Measurements from ENCODE around the gene PERM1. TPM values are rescaled to one million over a fixed set of nuclear protein-coding genes. Genes with fewer than 3 reads are reported as not detected.

PERM1 gene
- total and polyA plus RNA-seq, 2 donors (not counting 1 experiment from before 2014, with no cell fraction given) = 0.03 to 0.17 TPM

DNA sequence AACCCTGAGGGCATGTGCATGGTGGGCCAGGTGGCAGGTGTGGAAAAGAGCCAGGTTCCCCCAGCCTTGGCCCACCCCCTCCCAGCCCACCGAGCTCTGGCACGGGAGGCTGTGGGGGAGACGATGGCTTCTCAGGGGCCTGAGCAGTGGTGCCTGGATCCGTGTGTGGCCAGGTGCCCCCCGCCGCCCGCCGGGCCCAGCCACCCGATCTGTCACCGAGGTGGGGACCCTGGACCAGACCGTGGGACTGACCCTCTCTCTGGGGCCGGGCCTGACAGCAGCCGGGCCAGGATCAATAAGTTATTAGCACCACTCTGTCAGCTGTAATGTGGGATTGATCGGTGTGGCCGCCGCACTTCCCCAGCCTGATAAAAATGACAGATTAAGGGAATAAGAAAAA lies 44.4 kb downstream of the PERM1 start:
- H3K27ac ChIP-seq (ENCODE audit: insufficient read depth, low read length) = no peak overlapping the region
- no peaks in the 10 kb centered on the region for H3K79me2 ChIP-seq (ENCODE audit: control insufficient read depth, insufficient read depth, low read length)
- H4K20me1 ChIP-seq (ENCODE audit: control insufficient read depth, extremely low read depth, insufficient read depth, low read length) = no peaks in the 10 kb centered on the region
- H3K4me1 ChIP-seq (ENCODE audit: control insufficient read depth, extremely low read depth, insufficient read depth, low read length) = peaks cover 8% of the 10 kb centered on the region
- no peaks in the 10 kb centered on the region for H3K36me3 ChIP-seq (ENCODE audit: control insufficient read depth, insufficient read depth, low read length)
- no peaks in the 10 kb centered on the region for H3K9me3 ChIP-seq (ENCODE audit: control insufficient read depth, insufficient read depth, low read depth, low read length)
- DNase-seq (ENCODE audit: low read depth in 2 of 2) = no peak
- no peak overlapping the region for H2AFZ ChIP-seq (ENCODE audit: low read length)
- peaks cover 6% of the 10 kb centered on the region for H3K27me3 ChIP-seq (ENCODE audit: control insufficient read depth, insufficient read depth, low read length)
- no peak overlapping the region for H3K9ac ChIP-seq (ENCODE audit: insufficient read depth, low read length)
- H3K4me2 ChIP-seq (ENCODE audit: extremely low read depth, insufficient read depth, low read length) = no peak overlapping the region
- TF ChIP-seq, protein P1, sequence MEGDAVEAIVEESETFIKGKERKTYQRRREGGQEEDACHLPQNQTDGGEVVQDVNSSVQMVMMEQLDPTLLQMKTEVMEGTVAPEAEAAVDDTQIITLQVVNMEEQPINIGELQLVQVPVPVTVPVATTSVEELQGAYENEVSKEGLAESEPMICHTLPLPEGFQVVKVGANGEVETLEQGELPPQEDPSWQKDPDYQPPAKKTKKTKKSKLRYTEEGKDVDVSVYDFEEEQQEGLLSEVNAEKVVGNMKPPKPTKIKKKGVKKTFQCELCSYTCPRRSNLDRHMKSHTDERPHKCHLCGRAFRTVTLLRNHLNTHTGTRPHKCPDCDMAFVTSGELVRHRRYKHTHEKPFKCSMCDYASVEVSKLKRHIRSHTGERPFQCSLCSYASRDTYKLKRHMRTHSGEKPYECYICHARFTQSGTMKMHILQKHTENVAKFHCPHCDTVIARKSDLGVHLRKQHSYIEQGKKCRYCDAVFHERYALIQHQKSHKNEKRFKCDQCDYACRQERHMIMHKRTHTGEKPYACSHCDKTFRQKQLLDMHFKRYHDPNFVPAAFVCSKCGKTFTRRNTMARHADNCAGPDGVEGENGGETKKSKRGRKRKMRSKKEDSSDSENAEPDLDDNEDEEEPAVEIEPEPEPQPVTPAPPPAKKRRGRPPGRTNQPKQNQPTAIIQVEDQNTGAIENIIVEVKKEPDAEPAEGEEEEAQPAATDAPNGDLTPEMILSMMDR (conservative IDR thresholded peaks at IDR 0.05 in 1 of 2, IDR thresholded peaks at IDR 0.05 in 1 of 2; ENCODE audit: low read depth in 1 of 2, low read length in 2 of 2) = no peak
- TF ChIP-seq EZH2 (IDR thresholded peaks at IDR 0.05; ENCODE audit: low read length, missing control alignments) = no peak
- no peak overlapping the region for H3K4me3 ChIP-seq (replicated peaks in 1 of 4; ENCODE audit: control extremely low read depth in 1 of 4, insufficient read depth in 1 of 4, low read depth in 3 of 4, low read length in 4 of 4)

- Histone ChIP-seq H2AFZ (ENCODE audit: low read length) (no peak overlapping the region), H3K4me3 (replicated peaks in 1 of 4; ENCODE audit: control extremely low read depth in 1 of 4, insufficient read depth in 1 of 4, low read depth in 3 of 4, low read length in 4 of 4) (no peak overlapping the region), H3K4me1 (ENCODE audit: control insufficient read depth, extremely low read depth, insufficient read depth, low read length) (peaks cover 8% of the 10 kb centered on the region), H3K4me2 (ENCODE audit: extremely low read depth, insufficient read depth, low read length) (no peak overlapping the region), H3K9me3 (ENCODE audit: control insufficient read depth, insufficient read depth, low read depth, low read length) (no peaks in the 10 kb centered on the region), H3K79me2 (ENCODE audit: control insufficient read depth, insufficient read depth, low read length) (no peaks in the 10 kb centered on the region), H3K27me3 (ENCODE audit: control insufficient read depth, insufficient read depth, low read length) (peaks cover 7% of the 10 kb centered on the region), H4K20me1 (ENCODE audit: control insufficient read depth, extremely low read depth, insufficient read depth, low read length) (no peaks in the 10 kb centered on the region), H3K9ac (ENCODE audit: insufficient read depth, low read length) (no peak overlapping the region), H3K27ac (ENCODE audit: insufficient read depth, low read length) (no peak overlapping the region), H3K36me3 (ENCODE audit: control insufficient read depth, insufficient read depth, low read length) (no peaks in the 10 kb centered on the region)
- TF ChIP-seq, protein P1 (conservative IDR thresholded peaks at IDR 0.05 in 1 of 2, IDR thresholded peaks at IDR 0.05 in 1 of 2; ENCODE audit: low read depth in 1 of 2, low read length in 2 of 2) = no peak
- no peak for TF ChIP-seq EZH2 (IDR thresholded peaks at IDR 0.05; ENCODE audit: low read length, missing control alignments)
- no peak for DNase-seq (ENCODE audit: low read depth in 2 of 2)
Measured at GRCh38 chr1:936348-937264, 45.3 kb downstream of the PERM1 start.

DNA sequence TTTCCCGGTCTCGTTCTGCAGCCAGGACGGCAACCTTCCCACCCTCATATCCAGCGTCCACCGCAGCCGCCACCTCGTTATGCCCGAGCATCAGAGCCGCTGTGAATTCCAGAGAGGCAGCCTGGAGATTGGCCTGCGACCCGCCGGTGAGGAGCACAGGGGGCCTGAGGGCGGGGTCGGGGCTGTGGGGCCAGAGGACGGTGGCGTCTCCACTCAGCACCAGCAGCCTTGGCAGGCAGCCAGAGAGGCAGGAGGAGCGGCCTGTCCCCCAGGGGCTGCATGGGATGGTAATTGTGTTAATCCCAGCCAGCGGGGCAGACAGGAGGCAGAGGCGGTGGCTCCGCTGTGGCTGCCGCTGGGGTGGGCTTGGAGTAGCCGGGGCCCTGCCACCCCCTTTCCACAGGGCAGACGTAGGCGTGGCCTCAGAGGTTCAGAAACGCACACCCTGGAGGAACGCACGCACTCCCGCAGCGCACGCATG lies 46.1 kb downstream of the PERM1 start:
- Histone ChIP-seq H3K4me3 (replicated peaks in 1 of 4; ENCODE audit: control extremely low read depth in 1 of 4, insufficient read depth in 1 of 4, low read depth in 3 of 4, low read length in 4 of 4) (no peak overlapping the region), H3K79me2 (ENCODE audit: control insufficient read depth, insufficient read depth, low read length) (no peaks in the 10 kb centered on the region), H3K9ac (ENCODE audit: insufficient read depth, low read length) (no peak overlapping the region), H3K9me3 (ENCODE audit: control insufficient read depth, insufficient read depth, low read depth, low read length) (no peaks in the 10 kb centered on the region), H3K27me3 (ENCODE audit: control insufficient read depth, insufficient read depth, low read length) (peaks cover 8% of the 10 kb centered on the region), H3K4me1 (ENCODE audit: control insufficient read depth, extremely low read depth, insufficient read depth, low read length) (peaks cover 3% of the 10 kb centered on the region), H3K4me2 (ENCODE audit: extremely low read depth, insufficient read depth, low read length) (no peak overlapping the region), H2AFZ (ENCODE audit: low read length) (no peak overlapping the region), H4K20me1 (ENCODE audit: control insufficient read depth, extremely low read depth, insufficient read depth, low read length) (no peaks in the 10 kb centered on the region), H3K27ac (ENCODE audit: insufficient read depth, low read length) (no peak overlapping the region), H3K36me3 (ENCODE audit: control insufficient read depth, insufficient read depth, low read length) (no peaks in the 10 kb centered on the region)
- TF ChIP-seq EZH2 (IDR thresholded peaks at IDR 0.05; ENCODE audit: low read length, missing control alignments) = no peak
- TF ChIP-seq, protein P1 (conservative IDR thresholded peaks at IDR 0.05 in 1 of 2, IDR thresholded peaks at IDR 0.05 in 1 of 2; ENCODE audit: low read depth in 1 of 2, low read length in 2 of 2) = no peak
- DNase-seq (ENCODE audit: low read depth in 2 of 2) = no peak
